ENCODE measurements around the gene TNS3. TPM values are rescaled to one million over a fixed set of nuclear protein-coding genes. Genes with fewer than 3 reads are reported as not detected.

TNS3 gene
- total RNA-seq, 1 donor from 2014 or later = 40.8 TPM

- no peak overlapping the region for H3K4me3 ChIP-seq (ENCODE audit: low read depth, low read length)
- TF ChIP-seq CTCF (conservative IDR thresholded peaks at IDR 0.05; ENCODE audit: low read depth, low read length) = no peak
- DNase-seq (ENCODE audit: low read depth) = no peak
Observed at GRCh38 chr7:47432671-47433563, 149.0 kb downstream of the TNS3 start.

GRCh38 chr7:47430422-47430821, 151.5 kb downstream of the TNS3 start:
- no peak overlapping the region for H3K4me3 ChIP-seq (ENCODE audit: low read depth, low read length)
- no peak for DNase-seq (ENCODE audit: low read depth)
- no peak for TF ChIP-seq CTCF (conservative IDR thresholded peaks at IDR 0.05; ENCODE audit: low read depth, low read length)

GRCh38 chr7:47428768-47429472, 153.0 kb downstream of the TNS3 start:
- no peak for TF ChIP-seq CTCF (conservative IDR thresholded peaks at IDR 0.05; ENCODE audit: low read depth, low read length)
- H3K4me3 ChIP-seq (ENCODE audit: low read depth, low read length) = no peak overlapping the region
- DNase-seq (ENCODE audit: low read depth) = no peak

GRCh38 chr7:47428052-47428767, 153.7 kb downstream of the TNS3 start:
- DNase-seq (ENCODE audit: low read depth) = no peak
- H3K4me3 ChIP-seq (ENCODE audit: low read depth, low read length) = no peak overlapping the region
- no peak for TF ChIP-seq CTCF (conservative IDR thresholded peaks at IDR 0.05; ENCODE audit: low read depth, low read length)

GRCh38 chr7:47427051-47427643, 154.8 kb downstream of the TNS3 start:
- no peak overlapping the region for H3K4me3 ChIP-seq (ENCODE audit: low read depth, low read length)
- DNase-seq (ENCODE audit: low read depth) = no peak
- no peak for TF ChIP-seq CTCF (conservative IDR thresholded peaks at IDR 0.05; ENCODE audit: low read depth, low read length)

GRCh38 chr7:47424523-47424922, 157.4 kb downstream of the TNS3 start:
- no peak for DNase-seq (ENCODE audit: low read depth)
- H3K4me3 ChIP-seq (ENCODE audit: low read depth, low read length) = no peak overlapping the region
- no peak for TF ChIP-seq CTCF (conservative IDR thresholded peaks at IDR 0.05; ENCODE audit: low read depth, low read length)
